H1 (cell line): ENCODE measurements around the gene C1S. TPM values are rescaled to one million over a fixed set of nuclear protein-coding genes. Genes with fewer than 3 reads are reported as not detected.

Experiments
- ASH2L ChIP-seq: fragments of 200-600, 300-600 bp; sonication (generic); IDR thresholded peaks from one replicate; pipeline ENCODE4 v1.7.1; 2017; ENCODE audit warnings: low read length
- CBX5 ChIP-seq: fragments of 300-800, 300-1000 bp; sonication (generic); IDR thresholded peaks from 2 replicates; pipeline ENCODE4 v1.7.1; 2016; ENCODE audit warnings: antibody characterized with exemption, low read length, low read depth
- CHD7 ChIP-seq: fragments of 300-600 bp; sonication (generic); IDR thresholded peaks from 2 replicates; pipeline ENCODE4 v1.7.1; 2012; ENCODE audit warnings: low read length, moderate library complexity, mild to moderate bottlenecking, inconsistent platforms; ENCODE audit not compliant: insufficient replicate concordance
- RNF2 ChIP-seq: fragments of 200-900, 300-1000 bp; sonication (generic); IDR thresholded peaks from 2 replicates; pipeline ENCODE4 v1.7.1; 2016; ENCODE audit warnings: borderline replicate concordance, low read depth, mild to moderate bottlenecking, antibody characterized with exemption, low read length; ENCODE audit not compliant: poor library complexity, severe bottlenecking; ENCODE audit errors: missing control alignments
- TCF12 ChIP-seq: IDR thresholded peaks from 2 replicates; pipeline ENCODE4 v1.6.1; 2011; ENCODE audit warnings: low read depth, mild to moderate bottlenecking, low read length
- polyA plus RNA-seq, 7 experiments: library from polyadenylated mRNA; depleted of rRNA in 3 of 7; stranded (reverse) in 5 of 7; unstranded in 2 of 7; fragments of >200 nt in 5 of 7; fragments of 200-250 nt in 2 of 7; gene quantifications; 1 replicate in 5 of 7; 2 replicates in 1 of 7; 4 replicates in 1 of 7; pipeline versions ENCODE4 v1.2.1 to v1.2.3, GENCODE V29; 2011 to 2013; ENCODE audit warnings: missing spikeins in 2 of 7, mixed read lengths in 2 of 7
- total RNA-seq: library from RNA; stranded (reverse); fragmentation: NEBNext Ultra II Directional; extraction: Animal tissue kit (Norgen Biotek cat#: 25700); gene quantifications from 2 replicates; pipeline ENCODE4 v1.2.1, GENCODE V29; 2021

C1S gene
- total and polyA plus RNA-seq, 2 of the 8 experiments (the other 6 are each of a cell fraction or from before 2014, with no cell fraction given): 4.4 to 7.3 TPM

- no peak for TF ChIP-seq CHD7
- TF ChIP-seq RNF2: no peak
- TF ChIP-seq CBX5: no peak
- no peak for TF ChIP-seq TCF12
- no peak for TF ChIP-seq ASH2L
Measured at GRCh38 chr12:7026854-7027253, 33.7 kb upstream of the C1S start (continued).
